ENCODE measurements around the gene NYAP1.

NYAP1 gene

DNA sequence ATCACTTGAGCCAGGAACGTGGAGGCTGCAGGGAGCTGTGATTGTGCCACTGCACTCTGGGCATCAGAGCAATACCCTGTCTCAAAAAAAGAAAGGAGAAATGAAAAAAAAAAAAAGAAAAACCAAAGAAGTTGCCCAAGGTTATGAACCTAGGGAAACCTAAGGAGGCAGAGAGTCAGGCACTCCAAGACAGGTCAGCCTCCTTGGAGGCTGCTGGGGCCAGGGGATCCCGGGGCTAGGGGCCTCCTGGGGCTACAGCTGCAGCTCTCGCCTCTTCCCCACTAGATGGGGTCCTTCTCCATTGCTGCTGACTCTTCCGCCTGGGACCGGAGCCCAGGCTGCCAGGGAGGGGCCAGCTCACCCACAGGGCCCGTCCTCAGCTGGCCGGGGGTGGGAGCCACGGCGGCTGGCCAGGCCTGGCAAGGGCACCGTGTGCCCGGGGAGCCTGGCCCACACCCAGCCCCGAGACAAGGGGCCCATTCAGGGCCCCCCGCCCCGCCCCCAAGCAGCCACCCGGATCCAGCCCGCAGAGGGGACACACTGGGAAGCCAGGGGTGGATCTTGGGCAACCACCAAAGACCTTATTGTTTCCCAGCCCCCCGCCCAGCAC is 17.9 kb upstream of the NYAP1 start (continued):
- TF ChIP-seq, protein P1, sequence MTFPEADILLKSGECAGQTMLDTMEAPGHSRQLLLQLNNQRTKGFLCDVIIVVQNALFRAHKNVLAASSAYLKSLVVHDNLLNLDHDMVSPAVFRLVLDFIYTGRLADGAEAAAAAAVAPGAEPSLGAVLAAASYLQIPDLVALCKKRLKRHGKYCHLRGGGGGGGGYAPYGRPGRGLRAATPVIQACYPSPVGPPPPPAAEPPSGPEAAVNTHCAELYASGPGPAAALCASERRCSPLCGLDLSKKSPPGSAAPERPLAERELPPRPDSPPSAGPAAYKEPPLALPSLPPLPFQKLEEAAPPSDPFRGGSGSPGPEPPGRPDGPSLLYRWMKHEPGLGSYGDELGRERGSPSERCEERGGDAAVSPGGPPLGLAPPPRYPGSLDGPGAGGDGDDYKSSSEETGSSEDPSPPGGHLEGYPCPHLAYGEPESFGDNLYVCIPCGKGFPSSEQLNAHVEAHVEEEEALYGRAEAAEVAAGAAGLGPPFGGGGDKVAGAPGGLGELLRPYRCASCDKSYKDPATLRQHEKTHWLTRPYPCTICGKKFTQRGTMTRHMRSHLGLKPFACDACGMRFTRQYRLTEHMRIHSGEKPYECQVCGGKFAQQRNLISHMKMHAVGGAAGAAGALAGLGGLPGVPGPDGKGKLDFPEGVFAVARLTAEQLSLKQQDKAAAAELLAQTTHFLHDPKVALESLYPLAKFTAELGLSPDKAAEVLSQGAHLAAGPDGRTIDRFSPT (tag by site-specific recombination; IDR thresholded peaks at IDR 0.05): peak; percentile 64
- TF ChIP-seq, protein P2, sequence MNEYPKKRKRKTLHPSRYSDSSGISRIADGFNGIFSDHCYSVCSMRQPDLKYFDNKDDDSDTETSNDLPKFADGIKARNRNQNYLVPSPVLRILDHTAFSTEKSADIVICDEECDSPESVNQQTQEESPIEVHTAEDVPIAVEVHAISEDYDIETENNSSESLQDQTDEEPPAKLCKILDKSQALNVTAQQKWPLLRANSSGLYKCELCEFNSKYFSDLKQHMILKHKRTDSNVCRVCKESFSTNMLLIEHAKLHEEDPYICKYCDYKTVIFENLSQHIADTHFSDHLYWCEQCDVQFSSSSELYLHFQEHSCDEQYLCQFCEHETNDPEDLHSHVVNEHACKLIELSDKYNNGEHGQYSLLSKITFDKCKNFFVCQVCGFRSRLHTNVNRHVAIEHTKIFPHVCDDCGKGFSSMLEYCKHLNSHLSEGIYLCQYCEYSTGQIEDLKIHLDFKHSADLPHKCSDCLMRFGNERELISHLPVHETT (tag by site-specific recombination; IDR thresholded peaks at IDR 0.05): no peak
- TF ChIP-seq ZNF311 (tag by site-specific recombination; IDR thresholded peaks at IDR 0.05; ENCODE audit: borderline replicate concordance) (no peak), ZNF510 (tag by site-specific recombination; IDR thresholded peaks at IDR 0.05; ENCODE audit: insufficient replicate concordance) (no peak), ZNF785 (tag by site-specific recombination; IDR thresholded peaks at IDR 0.05) (no peak), KLF8 (tag by site-specific recombination; IDR thresholded peaks at IDR 0.05) (0 out of 2 replicates have a peak, but pooled peaks have one; percentile 17), ZNF654 (tag by site-specific recombination; IDR thresholded peaks at IDR 0.05; ENCODE audit: low read depth) (peak; percentile 60), YY2 (tag by site-specific recombination; IDR thresholded peaks at IDR 0.05) (no peak), REPIN1 (tag by site-specific recombination; IDR thresholded peaks at IDR 0.05; ENCODE audit: low read depth) (no peak), MEIS1 (CRISPR knock-in tag; IDR thresholded peaks at IDR 0.05; ENCODE audit: borderline replicate concordance) (no peak), ZNF223 (tag by site-specific recombination; IDR thresholded peaks at IDR 0.05) (no peak), FEZF1 (tag by site-specific recombination; IDR thresholded peaks at IDR 0.05) (no peak), ZSCAN30 (tag by site-specific recombination; IDR thresholded peaks at IDR 0.05) (peak; percentile 60; the same call in 1 of the 2 replicates), ZIC2 (tag by site-specific recombination; IDR thresholded peaks at IDR 0.05) (peak; percentile 73), ZNF549 (tag by site-specific recombination; IDR thresholded peaks at IDR 0.05) (no peak), ZNF600 (tag by site-specific recombination; IDR thresholded peaks at IDR 0.05) (no peak), ZNF610 (tag by site-specific recombination; IDR thresholded peaks at IDR 0.05; ENCODE audit: borderline replicate concordance) (no peak), ZNF335 (tag by site-specific recombination; conservative IDR thresholded peaks at IDR 0.05) (peak; percentile 85), ZNF596 (tag by site-specific recombination; IDR thresholded peaks at IDR 0.05) (0 out of 2 replicates have a peak, but pooled peaks have one; percentile 19), ZNF843 (tag by site-specific recombination; IDR thresholded peaks at IDR 0.05) (no peak), ZNF544 (tag by site-specific recombination; IDR thresholded peaks at IDR 0.05) (no peak), EGR2 (tag by site-specific recombination; IDR thresholded peaks at IDR 0.05; ENCODE audit: low read depth) (0 out of 2 replicates have a peak, but pooled peaks have one; percentile 14), ZNF324 (tag by site-specific recombination; IDR thresholded peaks at IDR 0.05) (no peak), ZNF571 (tag by site-specific recombination; IDR thresholded peaks at IDR 0.05) (no peak), MZF1 (tag by site-specific recombination; IDR thresholded peaks at IDR 0.05; ENCODE audit: borderline replicate concordance) (peak; percentile 81), ZNF555 (tag by site-specific recombination; conservative IDR thresholded peaks at IDR 0.05) (no peak), ZNF561 (tag by site-specific recombination; IDR thresholded peaks at IDR 0.05; ENCODE audit: borderline replicate concordance) (no peak; the same call in 1 of the 2 replicates)
- TF ChIP-seq, protein P3, sequence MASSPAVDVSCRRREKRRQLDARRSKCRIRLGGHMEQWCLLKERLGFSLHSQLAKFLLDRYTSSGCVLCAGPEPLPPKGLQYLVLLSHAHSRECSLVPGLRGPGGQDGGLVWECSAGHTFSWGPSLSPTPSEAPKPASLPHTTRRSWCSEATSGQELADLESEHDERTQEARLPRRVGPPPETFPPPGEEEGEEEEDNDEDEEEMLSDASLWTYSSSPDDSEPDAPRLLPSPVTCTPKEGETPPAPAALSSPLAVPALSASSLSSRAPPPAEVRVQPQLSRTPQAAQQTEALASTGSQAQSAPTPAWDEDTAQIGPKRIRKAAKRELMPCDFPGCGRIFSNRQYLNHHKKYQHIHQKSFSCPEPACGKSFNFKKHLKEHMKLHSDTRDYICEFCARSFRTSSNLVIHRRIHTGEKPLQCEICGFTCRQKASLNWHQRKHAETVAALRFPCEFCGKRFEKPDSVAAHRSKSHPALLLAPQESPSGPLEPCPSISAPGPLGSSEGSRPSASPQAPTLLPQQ (tag by site-specific recombination; IDR thresholded peaks at IDR 0.05): no peak
- TF ChIP-seq, protein P4, sequence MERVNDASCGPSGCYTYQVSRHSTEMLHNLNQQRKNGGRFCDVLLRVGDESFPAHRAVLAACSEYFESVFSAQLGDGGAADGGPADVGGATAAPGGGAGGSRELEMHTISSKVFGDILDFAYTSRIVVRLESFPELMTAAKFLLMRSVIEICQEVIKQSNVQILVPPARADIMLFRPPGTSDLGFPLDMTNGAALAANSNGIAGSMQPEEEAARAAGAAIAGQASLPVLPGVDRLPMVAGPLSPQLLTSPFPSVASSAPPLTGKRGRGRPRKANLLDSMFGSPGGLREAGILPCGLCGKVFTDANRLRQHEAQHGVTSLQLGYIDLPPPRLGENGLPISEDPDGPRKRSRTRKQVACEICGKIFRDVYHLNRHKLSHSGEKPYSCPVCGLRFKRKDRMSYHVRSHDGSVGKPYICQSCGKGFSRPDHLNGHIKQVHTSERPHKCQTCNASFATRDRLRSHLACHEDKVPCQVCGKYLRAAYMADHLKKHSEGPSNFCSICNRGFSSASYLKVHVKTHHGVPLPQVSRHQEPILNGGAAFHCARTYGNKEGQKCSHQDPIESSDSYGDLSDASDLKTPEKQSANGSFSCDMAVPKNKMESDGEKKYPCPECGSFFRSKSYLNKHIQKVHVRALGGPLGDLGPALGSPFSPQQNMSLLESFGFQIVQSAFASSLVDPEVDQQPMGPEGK (tag by site-specific recombination; IDR thresholded peaks at IDR 0.05): peak; percentile 53; the same call in 1 of the 2 replicates
- TF ChIP-seq, protein P5, sequence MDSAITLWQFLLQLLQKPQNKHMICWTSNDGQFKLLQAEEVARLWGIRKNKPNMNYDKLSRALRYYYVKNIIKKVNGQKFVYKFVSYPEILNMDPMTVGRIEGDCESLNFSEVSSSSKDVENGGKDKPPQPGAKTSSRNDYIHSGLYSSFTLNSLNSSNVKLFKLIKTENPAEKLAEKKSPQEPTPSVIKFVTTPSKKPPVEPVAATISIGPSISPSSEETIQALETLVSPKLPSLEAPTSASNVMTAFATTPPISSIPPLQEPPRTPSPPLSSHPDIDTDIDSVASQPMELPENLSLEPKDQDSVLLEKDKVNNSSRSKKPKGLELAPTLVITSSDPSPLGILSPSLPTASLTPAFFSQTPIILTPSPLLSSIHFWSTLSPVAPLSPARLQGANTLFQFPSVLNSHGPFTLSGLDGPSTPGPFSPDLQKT (IDR thresholded peaks at IDR 0.05; ENCODE audit: borderline replicate concordance, low read depth, low read length): no peak
- TF ChIP-seq, protein P6, sequence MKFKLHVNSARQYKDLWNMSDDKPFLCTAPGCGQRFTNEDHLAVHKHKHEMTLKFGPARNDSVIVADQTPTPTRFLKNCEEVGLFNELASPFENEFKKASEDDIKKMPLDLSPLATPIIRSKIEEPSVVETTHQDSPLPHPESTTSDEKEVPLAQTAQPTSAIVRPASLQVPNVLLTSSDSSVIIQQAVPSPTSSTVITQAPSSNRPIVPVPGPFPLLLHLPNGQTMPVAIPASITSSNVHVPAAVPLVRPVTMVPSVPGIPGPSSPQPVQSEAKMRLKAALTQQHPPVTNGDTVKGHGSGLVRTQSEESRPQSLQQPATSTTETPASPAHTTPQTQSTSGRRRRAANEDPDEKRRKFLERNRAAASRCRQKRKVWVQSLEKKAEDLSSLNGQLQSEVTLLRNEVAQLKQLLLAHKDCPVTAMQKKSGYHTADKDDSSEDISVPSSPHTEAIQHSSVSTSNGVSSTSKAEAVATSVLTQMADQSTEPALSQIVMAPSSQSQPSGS (tag by site-specific recombination; IDR thresholded peaks at IDR 0.05; ENCODE audit: low read depth): no peak
